ENCODE data around the gene TTC22.
"Not testable (repeated sequence)": the region's sequence is repeated elsewhere in the genome, so short reads cannot be mapped to it uniquely, and the experiment has no call there.

The TTC22 gene

DNA sequence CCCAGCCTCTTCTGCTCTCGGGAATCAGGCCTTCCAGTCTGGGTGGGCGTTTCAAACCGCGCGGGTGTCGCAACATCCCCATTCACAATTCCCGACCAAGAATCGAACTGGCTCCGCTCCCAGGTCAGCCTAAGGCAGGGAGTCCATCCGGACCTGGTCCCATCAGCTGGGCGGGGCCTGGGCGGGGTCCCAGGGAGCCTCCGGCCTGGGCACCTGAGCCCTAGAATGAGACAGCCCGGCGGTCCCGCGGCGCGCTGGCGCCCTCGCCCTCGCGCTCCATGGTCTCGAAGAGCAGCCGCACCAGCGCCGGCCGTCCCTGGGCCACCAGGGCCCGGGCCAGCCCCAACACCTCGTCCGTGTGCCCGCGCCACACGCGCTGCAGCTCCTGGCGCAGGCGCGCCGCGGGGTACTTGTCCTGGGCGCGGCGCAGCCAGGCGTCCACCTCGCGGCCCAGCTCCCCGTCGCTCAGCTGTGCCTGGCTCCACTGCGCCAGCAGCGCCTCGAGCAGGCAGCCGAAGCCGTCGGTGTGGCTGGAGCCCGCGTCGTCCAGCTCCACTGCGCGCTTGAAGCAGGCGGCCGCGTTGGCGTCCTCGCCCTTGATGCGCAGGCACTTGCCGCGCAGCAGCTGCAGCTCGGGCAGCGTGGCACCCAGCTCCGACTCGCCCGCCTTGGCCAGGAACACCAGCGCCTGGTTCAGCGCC is 19.9 kb downstream of the TTC22 start:
- DNase-seq: no peak

- no peak for DNase-seq
These were observed 23.7 kb downstream of the TTC22 start for GRCh38 chr1:54777431-54777830.

DNA sequence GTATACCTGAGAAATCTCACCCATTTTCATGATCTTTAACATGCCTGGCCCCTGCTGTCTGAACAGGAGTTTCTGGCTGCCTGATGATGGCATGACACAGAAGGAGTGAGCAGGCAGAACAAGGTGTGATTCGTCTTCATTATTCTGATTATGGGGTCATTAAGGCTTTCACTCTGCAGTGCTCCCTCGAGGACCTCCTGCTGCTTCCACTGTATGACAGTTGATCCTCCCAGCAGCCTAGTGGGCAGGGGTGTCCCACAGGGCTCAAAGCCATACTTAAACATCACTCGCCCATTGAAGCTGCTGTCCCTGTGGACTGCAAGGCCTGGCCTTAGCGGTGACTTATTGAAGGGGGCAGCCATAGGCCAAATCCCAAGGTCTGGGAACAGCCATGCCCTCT is 24.1 kb downstream of the TTC22 start:
- peak; percentile 29 for DNase-seq

DNA sequence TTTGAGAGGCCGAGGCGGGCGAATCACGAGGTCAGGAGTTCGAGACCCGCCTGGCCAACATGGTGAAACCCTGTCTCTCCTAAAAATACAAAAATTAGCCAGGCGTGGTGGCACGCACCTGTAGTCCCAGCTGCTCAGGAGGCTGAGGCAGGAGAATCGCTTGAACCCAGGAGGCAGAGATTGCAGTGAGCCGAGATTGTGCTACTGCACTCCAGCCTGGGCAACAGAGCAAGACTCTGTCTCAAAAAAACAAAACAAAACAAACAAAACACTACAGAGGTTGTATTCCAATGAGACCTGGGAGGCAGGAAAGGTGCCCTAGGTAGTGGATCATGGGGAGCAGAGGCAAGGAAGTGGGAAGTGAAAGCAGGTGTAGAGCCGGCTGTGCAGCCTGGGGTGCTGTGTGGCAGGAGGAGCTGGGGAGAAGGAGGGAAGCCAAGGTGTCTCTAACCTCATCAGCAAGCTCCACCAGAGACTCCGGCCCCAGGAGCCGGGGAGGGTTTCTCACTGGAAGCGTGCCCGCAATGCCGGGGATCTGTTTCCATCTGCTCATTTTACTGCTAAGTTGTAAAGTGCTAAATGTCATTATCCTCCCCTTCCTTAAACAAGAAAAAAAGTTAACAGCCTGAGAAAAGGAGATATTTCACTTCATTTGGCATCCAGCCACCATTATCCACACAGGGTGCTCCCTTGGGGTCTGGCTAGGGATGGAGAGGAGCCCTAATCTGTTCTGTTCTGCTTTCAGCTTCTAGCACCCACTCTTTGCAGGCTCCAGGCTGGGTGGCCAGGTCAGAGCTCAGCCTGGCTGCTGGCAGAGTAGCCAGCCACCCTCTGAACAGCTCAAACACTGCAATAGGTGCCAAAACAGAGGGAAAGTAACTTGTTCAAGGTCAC is 25.0 kb downstream of the TTC22 start:
- DNase-seq: not testable (repeated sequence)

DNA sequence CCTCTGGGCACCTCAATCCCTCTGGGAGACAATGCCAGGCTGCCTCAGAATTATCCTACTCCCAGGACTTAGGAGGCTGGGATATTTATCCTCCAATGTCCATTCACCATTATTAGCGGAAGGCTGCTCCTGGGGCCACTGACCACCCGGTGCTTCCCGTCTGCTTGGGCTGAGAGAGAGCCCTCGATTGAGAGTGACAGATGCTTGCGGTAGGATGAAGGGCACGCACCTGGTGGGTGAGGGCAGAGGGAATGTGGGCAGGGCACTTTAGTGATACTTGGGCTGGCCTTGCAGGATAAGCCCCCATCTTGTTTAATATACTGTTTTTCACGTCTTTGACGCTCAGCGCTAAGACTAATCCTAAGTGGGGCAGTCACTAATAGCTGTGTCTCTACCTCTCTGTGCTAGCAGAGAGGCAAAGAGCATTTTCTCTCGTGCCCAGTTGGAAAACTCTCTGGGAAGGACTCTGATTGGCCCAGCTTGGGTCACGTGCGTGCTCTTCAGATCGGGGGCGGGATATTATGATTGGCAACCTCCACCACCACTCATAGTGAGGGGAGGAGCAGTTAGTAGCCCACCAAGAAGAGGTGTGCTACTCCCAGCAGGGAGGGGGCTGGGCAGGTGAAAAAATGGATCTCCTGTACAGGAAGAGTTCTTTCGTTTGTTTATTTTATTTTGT is 26.2 kb downstream of the TTC22 start:
- DNase-seq: peak; percentile 72

DNA sequence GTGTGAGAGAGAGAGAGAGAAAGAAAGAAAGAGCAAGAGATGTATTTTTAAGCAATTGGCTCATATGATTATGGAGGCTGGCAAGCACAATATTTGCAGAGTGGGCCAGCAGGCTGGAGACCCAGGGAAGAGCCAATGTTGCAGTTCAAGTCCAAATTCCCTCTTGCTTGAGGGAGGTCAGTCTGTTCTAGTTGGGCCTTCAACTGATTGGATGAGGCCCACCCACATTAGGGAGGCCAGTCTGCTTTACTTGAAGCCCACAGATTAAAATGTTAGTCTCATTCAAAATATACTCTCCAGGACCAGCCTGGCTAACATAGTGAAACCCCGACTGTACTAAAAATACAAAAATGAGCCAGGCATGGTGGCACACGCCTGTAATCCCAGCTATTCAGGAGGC is 28.2 kb downstream of the TTC22 start:
- DNase-seq: no peak

DNA sequence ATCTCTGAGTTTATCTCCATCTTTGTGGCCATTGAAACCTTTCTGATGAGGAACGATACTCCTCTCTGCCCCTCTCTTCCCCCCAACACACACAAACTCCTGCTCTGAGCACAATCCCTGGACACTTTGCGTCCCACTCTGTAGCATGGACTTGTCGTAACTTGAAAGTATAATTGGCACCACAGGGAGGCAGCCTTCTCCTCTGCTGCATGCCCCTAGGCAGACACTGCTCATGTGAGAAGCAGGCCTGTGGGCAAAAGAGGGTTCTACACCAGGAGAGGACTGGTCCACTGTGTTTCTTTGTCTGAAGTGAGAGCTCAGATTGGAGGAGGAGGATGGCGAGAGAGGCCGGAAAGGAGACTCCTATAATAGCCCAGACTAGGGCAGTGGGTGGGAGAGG is 33.0 kb downstream of the TTC22 start:
- peak; percentile 13 for DNase-seq

DNA sequence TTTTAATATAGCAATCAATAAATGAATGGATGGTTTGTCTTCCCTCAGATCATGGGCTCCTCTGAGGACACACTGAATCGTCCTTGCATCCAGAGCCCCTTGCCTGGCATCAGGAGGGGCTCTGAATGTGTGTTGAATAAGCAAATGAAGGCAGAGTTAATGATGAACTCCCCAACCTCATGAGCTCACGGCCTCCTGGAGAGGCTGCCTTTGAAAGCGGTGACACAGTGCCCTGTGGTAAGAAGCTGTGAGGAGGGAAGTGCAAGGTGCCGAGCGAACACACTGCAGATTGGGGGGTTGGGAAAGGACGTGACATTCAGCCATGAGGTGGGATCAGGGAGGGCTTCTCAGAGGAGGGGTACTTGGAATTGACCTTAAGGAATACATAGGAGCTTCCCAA is 33.6 kb downstream of the TTC22 start:
- no peak for DNase-seq

- DNase-seq: peak; percentile 84
These were observed 34.4 kb downstream of the TTC22 start for GRCh38 chr1:54766726-54767125.

GRCh38 chr1:54764922-54765561 is 36.1 kb downstream of the TTC22 start:
- DNase-seq: no peak

GRCh38 chr1:54764133-54764921 is 36.8 kb downstream of the TTC22 start, which contains the start of gene PARS2:
Gene PARS2, minus strand, starts transcription at chr1:54764523. Its CDS starts 5,362 bp downstream, at chr1:54759161.
- DNase-seq: peak; percentile 99

GRCh38 chr1:54763816-54764132 is 37.3 kb downstream of the TTC22 start:
- no peak for DNase-seq

- DNase-seq: no peak
These were observed 42.3 kb downstream of the TTC22 start for GRCh38 chr1:54758678-54759348.

DNA sequence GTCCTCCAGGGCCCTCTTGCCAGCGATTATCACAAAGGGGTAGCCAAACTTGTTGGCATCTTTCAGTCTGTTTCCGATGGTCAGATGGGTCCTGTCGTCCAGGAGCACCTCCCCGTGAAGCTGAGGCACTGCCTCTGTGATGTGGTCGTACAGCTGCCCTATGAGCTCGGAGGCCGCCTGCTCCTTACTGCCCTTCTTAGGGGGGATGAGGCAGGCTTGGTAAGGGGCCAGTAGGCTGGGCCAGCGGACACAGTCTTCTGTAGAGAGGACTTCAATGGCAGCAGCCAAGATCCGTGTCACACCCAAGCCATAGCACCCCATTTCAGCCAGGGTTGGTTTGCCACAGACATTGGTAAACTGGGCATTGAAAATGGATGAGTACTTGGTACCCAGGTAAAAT is 43.3 kb downstream of the TTC22 start:
- DNase-seq: no peak

- DNase-seq: no peak
These were observed 46.4 kb downstream of the TTC22 start for GRCh38 chr1:54754486-54755285.

DNA sequence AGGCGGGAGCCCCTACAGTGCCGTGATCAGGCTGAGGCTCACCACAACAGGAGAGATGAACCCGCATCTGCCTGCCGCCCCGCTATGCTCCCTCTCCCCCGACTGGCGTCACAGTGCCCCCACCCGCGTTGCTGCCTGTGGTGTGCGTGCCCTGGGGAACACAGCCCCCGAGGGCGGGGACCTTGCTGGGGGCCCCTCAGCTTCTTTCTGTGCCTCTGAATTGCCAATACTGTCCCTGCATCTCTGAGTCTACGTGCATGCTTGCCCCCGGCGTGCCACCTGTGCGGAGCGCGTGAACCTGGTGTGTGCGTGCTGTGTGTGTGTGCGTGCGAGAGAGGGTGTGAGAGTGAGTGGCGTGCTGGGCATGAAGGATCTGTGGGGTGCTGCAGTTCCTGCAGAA is 47.1 kb downstream of the TTC22 start:
- DNase-seq: no peak

DNA sequence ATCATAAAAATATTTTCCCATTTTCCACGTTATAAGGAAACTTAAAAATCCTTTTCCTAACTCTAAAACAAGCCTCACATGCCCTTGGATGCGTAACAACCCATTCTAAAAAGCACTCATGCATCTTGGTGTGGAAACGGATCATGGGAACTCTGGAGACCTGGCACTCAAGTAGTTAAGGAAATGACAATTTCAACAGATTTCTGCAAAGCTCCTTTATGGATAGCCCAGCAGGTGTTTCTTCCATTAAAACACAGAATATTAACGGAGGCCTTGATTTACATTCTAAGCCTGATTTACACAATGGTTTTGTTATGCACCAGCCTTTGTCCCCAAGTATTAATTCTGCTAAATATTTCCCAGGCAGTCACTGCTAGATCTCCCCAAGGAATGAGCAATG is 49.7 kb downstream of the TTC22 start:
- DNase-seq: no peak

- no peak for DNase-seq
These were observed 50.5 kb downstream of the TTC22 start for GRCh38 chr1:54750596-54750995.

GRCh38 chr1:54748094-54748835 is 52.9 kb downstream of the TTC22 start:
- DNase-seq: no peak

GRCh38 chr1:54745864-54746263 is 55.3 kb downstream of the TTC22 start:
- no peak for DNase-seq

Measured in NCI-H1436 (cell line).